Activated T-helper 2 cell treated with anti-CD3 and anti-CD28 coated beads, Interferon-gamma antibody, Interleukin-2, Interleukin-4, amounts not matched to agents 10 μg/mL and 5 μg/mL and 100 μg/mL, durations not matched to agents 14 hours and 24 hours and 36 hours (primary cell): ENCODE measurements around the gene TEC. TPM values are rescaled to one million over a fixed set of nuclear protein-coding genes. Genes with fewer than 3 reads are reported as not detected.

Experiments
- DNase-seq: peaks from one replicate; pipeline ENCODE4 v3.0.0; 2021; ENCODE audit warnings: low spot score
- H3K27ac Mint-ChIP-seq: one replicate; pipeline ENCODE4 v1.8.0; 2021; ENCODE audit warnings: mixed read lengths
- H3K27me3 Mint-ChIP-seq: one replicate; pipeline ENCODE4 v1.8.0; 2021; ENCODE audit warnings: low read depth, mixed read lengths
- H3K36me3 Mint-ChIP-seq: one replicate; pipeline ENCODE4 v1.8.0; 2021; ENCODE audit warnings: low read depth, mixed read lengths
- H3K4me1 Mint-ChIP-seq: one replicate; pipeline ENCODE4 v1.8.0; 2021; ENCODE audit warnings: low read depth, mixed read lengths
- H3K4me3 Mint-ChIP-seq: one replicate; pipeline ENCODE4 v1.8.0; 2021; ENCODE audit warnings: low read depth, mild to moderate bottlenecking, moderate library complexity, mixed read lengths
- H3K9me3 Mint-ChIP-seq: one replicate; pipeline ENCODE4 v1.8.0; 2021; ENCODE audit warnings: mixed read lengths
- intact Hi-C: fragments of 100-400 bp; cut with micrococcal nuclease; formaldehyde crosslinking; loops from one replicate; pipeline ENCODE4 v1.15.1; 2023
- total RNA-seq: library from RNA; stranded (reverse); gene quantifications from 2 replicates; pipeline ENCODE4 v1.2.3, GENCODE V29; 2022

TEC gene
- total RNA-seq, 1 donor from 2014 or later, result 2.2 TPM

GRCh38 chr4:48262484-48262883 lies 7.2 kb downstream of the TEC start:
- Mint-ChIP-seq H3K27me3 (no peaks in the 10 kb centered on the region), H3K9me3 (no peaks in the 10 kb centered on the region), H3K4me1 (peaks cover 8% of the 10 kb centered on the region), H3K27ac (no peak overlapping the region), H3K4me3 (no peak overlapping the region), H3K36me3 (no peaks in the 10 kb centered on the region)
- intact Hi-C loops, result no loop called here
- no peak for DNase-seq

GRCh38 chr4:48261281-48261680 lies 8.4 kb downstream of the TEC start:
- no peaks in the 10 kb centered on the region for H3K9me3 Mint-ChIP-seq
- H3K36me3 Mint-ChIP-seq, result no peaks in the 10 kb centered on the region
- H3K4me3 Mint-ChIP-seq, result no peak overlapping the region
- DNase-seq, result no peak
- H3K27ac Mint-ChIP-seq, result no peak overlapping the region
- H3K4me1 Mint-ChIP-seq, result peaks cover 8% of the 10 kb centered on the region
- no peaks in the 10 kb centered on the region for H3K27me3 Mint-ChIP-seq
- intact Hi-C loops, result no loop called here

GRCh38 chr4:48259748-48260147 lies 9.9 kb downstream of the TEC start:
- Mint-ChIP-seq H3K4me1 (peaks cover 8% of the 10 kb centered on the region), H3K27me3 (no peaks in the 10 kb centered on the region), H3K9me3 (no peaks in the 10 kb centered on the region), H3K36me3 (no peaks in the 10 kb centered on the region), H3K27ac (no peak overlapping the region), H3K4me3 (no peak overlapping the region)
- intact Hi-C loops, result no loop called here
- no peak for DNase-seq

GRCh38 chr4:48258845-48259397 lies 10.7 kb downstream of the TEC start:
- DNase-seq, result no peak
- Mint-ChIP-seq H3K4me3 (no peak overlapping the region), H3K27ac (no peak overlapping the region), H3K4me1 (peaks cover 8% of the 10 kb centered on the region), H3K9me3 (no peaks in the 10 kb centered on the region), H3K27me3 (no peaks in the 10 kb centered on the region), H3K36me3 (no peaks in the 10 kb centered on the region)
- intact Hi-C loops, result no loop called here

GRCh38 chr4:48255959-48256342 lies 13.7 kb downstream of the TEC start:
- Mint-ChIP-seq H3K9me3 (no peaks in the 10 kb centered on the region), H3K27me3 (peaks cover 2% of the 10 kb centered on the region), H3K4me1 (peaks cover under 1% of the 10 kb centered on the region), H3K36me3 (no peaks in the 10 kb centered on the region), H3K27ac (no peak overlapping the region), H3K4me3 (no peak overlapping the region)
- DNase-seq, result no peak
- intact Hi-C loops, result no loop called here

- peaks cover 2% of the 10 kb centered on the region for H3K27me3 Mint-ChIP-seq
- no peaks in the 10 kb centered on the region for H3K36me3 Mint-ChIP-seq
- H3K4me1 Mint-ChIP-seq, result no peaks in the 10 kb centered on the region
- H3K4me3 Mint-ChIP-seq, result no peak overlapping the region
- no peak overlapping the region for H3K27ac Mint-ChIP-seq
- no peak for DNase-seq
- H3K9me3 Mint-ChIP-seq, result no peaks in the 10 kb centered on the region
- intact Hi-C loops, result no loop called here
Observed at GRCh38 chr4:48255072-48255958, 14.3 kb downstream of the TEC start.

GRCh38 chr4:48254381-48255071 lies 15.1 kb downstream of the TEC start:
- Mint-ChIP-seq H3K27ac (no peak overlapping the region), H3K4me3 (no peak overlapping the region), H3K36me3 (no peaks in the 10 kb centered on the region), H3K27me3 (peaks cover 2% of the 10 kb centered on the region), H3K9me3 (no peaks in the 10 kb centered on the region), H3K4me1 (no peaks in the 10 kb centered on the region)
- no peak for DNase-seq
- intact Hi-C loops, result no loop called here

- DNase-seq, result no peak
- no peaks in the 10 kb centered on the region for H3K9me3 Mint-ChIP-seq
- no peak overlapping the region for H3K4me3 Mint-ChIP-seq
- intact Hi-C loops, result no loop called here
- no peaks in the 10 kb centered on the region for H3K36me3 Mint-ChIP-seq
- H3K27me3 Mint-ChIP-seq, result peaks cover 2% of the 10 kb centered on the region
- no peaks in the 10 kb centered on the region for H3K4me1 Mint-ChIP-seq
- H3K27ac Mint-ChIP-seq, result no peak overlapping the region
Observed at GRCh38 chr4:48252313-48252712, 17.3 kb downstream of the TEC start.

- Mint-ChIP-seq H3K27me3 (peaks cover 2% of the 10 kb centered on the region), H3K4me3 (no peak overlapping the region), H3K36me3 (no peaks in the 10 kb centered on the region)
Observed at GRCh38 chr4:48250980-48251379, 18.7 kb downstream of the TEC start.

GRCh38 chr4:48250343-48250742 lies 19.3 kb downstream of the TEC start:
- no peak overlapping the region for H3K4me3 Mint-ChIP-seq
- no peaks in the 10 kb centered on the region for H3K36me3 Mint-ChIP-seq

More at GRCh38 chr4:48250980-48251379, 18.7 kb downstream of the TEC start:
- intact Hi-C loops, result no loop called here
- Mint-ChIP-seq H3K27ac (no peak overlapping the region), H3K9me3 (no peaks in the 10 kb centered on the region), H3K4me1 (no peaks in the 10 kb centered on the region)
- DNase-seq, result no peak

GRCh38 chr4:48249378-48249777 lies 20.3 kb downstream of the TEC start:
- no peak for DNase-seq
- Mint-ChIP-seq H3K27ac (no peak overlapping the region), H3K4me3 (no peak overlapping the region), H3K27me3 (peaks cover 2% of the 10 kb centered on the region), H3K9me3 (no peaks in the 10 kb centered on the region), H3K36me3 (no peaks in the 10 kb centered on the region), H3K4me1 (no peaks in the 10 kb centered on the region)
- intact Hi-C loops, result no loop called here

More at GRCh38 chr4:48250343-48250742, 19.3 kb downstream of the TEC start:
- intact Hi-C loops, result no loop called here
- DNase-seq, result no peak
- no peak overlapping the region for H3K27ac Mint-ChIP-seq
- no peaks in the 10 kb centered on the region for H3K9me3 Mint-ChIP-seq
- no peaks in the 10 kb centered on the region for H3K4me1 Mint-ChIP-seq
- peaks cover 2% of the 10 kb centered on the region for H3K27me3 Mint-ChIP-seq

- no peak for DNase-seq
- Mint-ChIP-seq H3K4me1 (no peaks in the 10 kb centered on the region), H3K27me3 (peaks cover 2% of the 10 kb centered on the region), H3K4me3 (no peak overlapping the region), H3K9me3 (no peaks in the 10 kb centered on the region), H3K27ac (no peak overlapping the region), H3K36me3 (no peaks in the 10 kb centered on the region)
- intact Hi-C loops, result no loop called here
Observed at GRCh38 chr4:48248559-48248953, 21.1 kb downstream of the TEC start.
